ENCODE data around the gene WASL. TPM values are rescaled to one million over a fixed set of nuclear protein-coding genes. Genes with fewer than 3 reads are reported as not detected.

Gene WASL
- total RNA-seq, 1 experiment from 2014 or later: 8.5 TPM

DNA sequence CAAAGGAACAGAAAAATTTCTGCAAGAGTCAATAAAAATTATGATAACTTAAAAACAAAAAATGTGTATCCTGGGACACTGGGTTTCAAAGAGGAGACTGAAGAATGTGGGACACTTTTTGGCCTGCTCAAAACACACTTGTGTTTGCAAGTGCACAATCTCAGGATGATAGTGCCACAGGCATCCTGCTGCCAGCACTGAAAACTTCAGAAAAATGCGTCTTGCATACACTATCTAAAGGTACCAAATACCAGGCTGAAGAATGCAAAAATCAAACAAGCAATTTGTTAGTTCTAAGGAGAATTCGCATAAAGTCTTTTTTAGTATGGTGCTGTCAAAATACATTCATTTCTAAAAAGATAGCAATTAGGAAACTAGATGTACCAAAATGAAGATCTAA is 38.1 kb downstream of the WASL start:
- Histone ChIP-seq H3K27ac (ENCODE audit: low read length) (no peak overlapping the region), H2AFZ (ENCODE audit: low read length) (no peak overlapping the region), H3K9me3 (ENCODE audit: low read length) (no peaks in the 10 kb centered on the region), H4K20me1 (ENCODE audit: low read length) (no peaks in the 10 kb centered on the region), H3K79me2 (ENCODE audit: low read length) (peaks cover 25% of the 10 kb centered on the region), H3K27me3 (ENCODE audit: low read length) (no peaks in the 10 kb centered on the region), H3K9me2 (replicated peaks; ENCODE audit: low read length) (no peaks in the 10 kb centered on the region), H3K9ac (ENCODE audit: low read length) (no peak overlapping the region), H3K4me3 (ENCODE audit: low read length) (no peak overlapping the region), H3K36me3 (ENCODE audit: low read depth, low read length) (peaks cover 11% of the 10 kb centered on the region; the same call in 1 of the 2 replicates), H3F3A (ENCODE audit: low read length, unreplicated experiment) (no peaks in the 10 kb centered on the region), H3K4me1 (ENCODE audit: insufficient read depth, low read length) (peaks cover 14% of the 10 kb centered on the region), H3K4me2 (ENCODE audit: low read length) (no peak overlapping the region)
- ATAC-seq: no peak
- POLR2A ChIA-PET (ENCODE audit: unreplicated experiment): no interaction called here
- CTCF ChIA-PET: no interaction called here
- intact Hi-C loops (cut with micrococcal nuclease): loop anchor here (5.0 kb wide), 1 partner anchor 37 kb away; the partner anchor contains the start of gene WASL
- DNase-seq: no peak
- BruUV-seq (replicated peaks): no TSS peak
- TF ChIP-seq EZH2 (IDR thresholded peaks at IDR 0.05; ENCODE audit: low read length, unreplicated experiment): no peak
- TF ChIP-seq, protein P1, sequence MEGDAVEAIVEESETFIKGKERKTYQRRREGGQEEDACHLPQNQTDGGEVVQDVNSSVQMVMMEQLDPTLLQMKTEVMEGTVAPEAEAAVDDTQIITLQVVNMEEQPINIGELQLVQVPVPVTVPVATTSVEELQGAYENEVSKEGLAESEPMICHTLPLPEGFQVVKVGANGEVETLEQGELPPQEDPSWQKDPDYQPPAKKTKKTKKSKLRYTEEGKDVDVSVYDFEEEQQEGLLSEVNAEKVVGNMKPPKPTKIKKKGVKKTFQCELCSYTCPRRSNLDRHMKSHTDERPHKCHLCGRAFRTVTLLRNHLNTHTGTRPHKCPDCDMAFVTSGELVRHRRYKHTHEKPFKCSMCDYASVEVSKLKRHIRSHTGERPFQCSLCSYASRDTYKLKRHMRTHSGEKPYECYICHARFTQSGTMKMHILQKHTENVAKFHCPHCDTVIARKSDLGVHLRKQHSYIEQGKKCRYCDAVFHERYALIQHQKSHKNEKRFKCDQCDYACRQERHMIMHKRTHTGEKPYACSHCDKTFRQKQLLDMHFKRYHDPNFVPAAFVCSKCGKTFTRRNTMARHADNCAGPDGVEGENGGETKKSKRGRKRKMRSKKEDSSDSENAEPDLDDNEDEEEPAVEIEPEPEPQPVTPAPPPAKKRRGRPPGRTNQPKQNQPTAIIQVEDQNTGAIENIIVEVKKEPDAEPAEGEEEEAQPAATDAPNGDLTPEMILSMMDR (conservative IDR thresholded peaks at IDR 0.05; ENCODE audit: low read depth, low read length): no peak

DNA sequence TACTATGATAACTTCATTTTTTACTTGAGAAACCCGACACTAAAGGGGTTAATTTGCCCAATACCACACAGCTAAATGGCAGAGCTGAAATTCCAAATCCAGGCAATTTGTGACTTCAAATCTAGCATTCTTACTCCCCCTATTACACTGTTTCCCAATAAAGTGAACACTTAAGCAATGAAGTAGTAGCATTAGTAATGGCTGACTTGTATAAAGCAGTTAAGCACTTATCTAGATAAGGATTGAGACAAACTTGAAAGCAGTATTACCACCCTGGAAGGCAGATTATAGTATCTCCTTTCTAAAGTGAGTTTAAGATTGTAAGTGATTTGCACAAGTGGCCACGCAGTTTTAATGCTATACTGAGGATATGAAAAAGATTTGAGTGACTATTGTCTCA is 39.3 kb downstream of the WASL start:
- ATAC-seq: no peak
- Histone ChIP-seq H3K4me1 (ENCODE audit: insufficient read depth, low read length) (peaks cover 3% of the 10 kb centered on the region; the same call in 1 of the 2 replicates), H3K9me2 (replicated peaks; ENCODE audit: low read length) (no peaks in the 10 kb centered on the region), H3K9me3 (ENCODE audit: low read length) (no peaks in the 10 kb centered on the region), H3K27me3 (ENCODE audit: low read length) (no peaks in the 10 kb centered on the region), H3F3A (ENCODE audit: low read length, unreplicated experiment) (no peaks in the 10 kb centered on the region), H2AFZ (ENCODE audit: low read length) (no peak overlapping the region), H3K27ac (ENCODE audit: low read length) (no peak overlapping the region), H3K79me2 (ENCODE audit: low read length) (peaks cover 25% of the 10 kb centered on the region), H4K20me1 (ENCODE audit: low read length) (no peaks in the 10 kb centered on the region), H3K4me3 (ENCODE audit: low read length) (no peak overlapping the region), H3K4me2 (ENCODE audit: low read length) (no peak overlapping the region), H3K9ac (ENCODE audit: low read length) (no peak overlapping the region), H3K36me3 (ENCODE audit: low read depth, low read length) (peaks cover 14% of the 10 kb centered on the region; the same call in 1 of the 2 replicates)
- no TSS peak for BruUV-seq (replicated peaks)
- no peak for TF ChIP-seq EZH2phosphoT487 (IDR thresholded peaks at IDR 0.05; ENCODE audit: borderline replicate concordance, low read length)
- TF ChIP-seq, protein P1 (conservative IDR thresholded peaks at IDR 0.05; ENCODE audit: low read depth, low read length): no peak
- no peak for TF ChIP-seq EZH2 (IDR thresholded peaks at IDR 0.05; ENCODE audit: low read length, unreplicated experiment)
- intact Hi-C loops (cut with micrococcal nuclease): no loop called here
- DNase-seq: no peak
- CTCF ChIA-PET: no interaction called here
- POLR2A ChIA-PET (ENCODE audit: unreplicated experiment): no interaction called here

DNA sequence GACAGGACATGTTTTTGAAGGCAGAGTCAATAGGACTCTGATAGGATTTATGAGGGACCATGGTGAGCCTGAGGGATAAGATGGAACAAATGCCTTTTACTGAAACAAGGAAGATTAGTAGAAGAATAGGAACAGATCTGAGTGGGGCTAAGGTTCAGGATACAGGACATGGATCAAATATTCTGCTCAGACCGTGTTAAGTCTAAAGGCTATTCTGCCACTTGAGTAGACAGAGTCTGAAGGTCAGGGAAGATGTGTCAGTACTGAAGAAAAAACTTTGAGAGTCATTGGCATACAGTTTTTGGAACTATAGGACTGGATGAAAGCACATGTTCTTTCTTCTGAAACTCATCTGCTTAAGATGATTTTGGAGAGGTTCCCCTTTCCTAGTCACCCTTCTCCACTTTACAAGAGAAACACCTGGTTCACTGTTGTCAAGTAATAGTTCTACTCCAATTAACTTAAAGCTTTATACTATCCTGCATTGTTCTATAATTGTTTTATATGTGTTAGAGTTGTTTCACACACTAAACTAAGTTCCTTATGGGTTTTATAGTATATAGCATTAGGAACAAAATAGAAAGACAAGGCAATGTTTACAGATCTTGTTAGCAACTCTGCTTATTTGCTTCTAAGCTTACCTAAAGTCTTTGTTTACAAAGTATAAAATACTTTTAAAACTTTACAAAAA is 43.4 kb downstream of the WASL start:
- BruUV-seq (replicated peaks): no TSS peak
- Histone ChIP-seq H3K27ac (ENCODE audit: low read length) (no peak overlapping the region), H3K9me2 (replicated peaks; ENCODE audit: low read length) (no peaks in the 10 kb centered on the region), H3K9ac (ENCODE audit: low read length) (no peak overlapping the region), H3K4me3 (ENCODE audit: low read length) (no peak overlapping the region), H3K36me3 (ENCODE audit: low read depth, low read length) (peaks cover 23% of the 10 kb centered on the region; the same call in 1 of the 2 replicates), H3K9me3 (ENCODE audit: low read length) (no peaks in the 10 kb centered on the region), H3F3A (ENCODE audit: low read length, unreplicated experiment) (no peaks in the 10 kb centered on the region), H3K79me2 (ENCODE audit: low read length) (peaks cover under 1% of the 10 kb centered on the region; the same call in 1 of the 2 replicates), H3K4me1 (ENCODE audit: insufficient read depth, low read length) (no peaks in the 10 kb centered on the region), H2AFZ (ENCODE audit: low read length) (no peak overlapping the region), H3K27me3 (ENCODE audit: low read length) (no peaks in the 10 kb centered on the region), H3K4me2 (ENCODE audit: low read length) (no peak overlapping the region), H4K20me1 (ENCODE audit: low read length) (no peaks in the 10 kb centered on the region)
- no peak for DNase-seq
- TF ChIP-seq, protein P1 (conservative IDR thresholded peaks at IDR 0.05; ENCODE audit: low read depth, low read length): no peak
- no peak for TF ChIP-seq EZH2phosphoT487 (IDR thresholded peaks at IDR 0.05; ENCODE audit: borderline replicate concordance, low read length)
- TF ChIP-seq EZH2 (IDR thresholded peaks at IDR 0.05; ENCODE audit: low read length, unreplicated experiment): no peak
- ChIA-PET POLR2A (ENCODE audit: unreplicated experiment) (interaction anchor here (0.7 kb wide), 1 partner anchor 216 kb away, joined by 3 read pairs; no protein-coding TSS in a partner anchor), CTCF (no interaction called here)
- no peak for ATAC-seq
- intact Hi-C loops (cut with micrococcal nuclease): no loop called here
